K562 (cell line): ENCODE results near the gene UBA1. TPM values are rescaled to one million over a fixed set of nuclear protein-coding genes. Genes with fewer than 3 reads are reported as not detected.

Experiments
- ARNT ChIP-seq, 2 experiments: fragments of 450-650 bp; IDR thresholded peaks; 2 replicates each; pipeline ENCODE4 v1.6.1; 2016; ENCODE audit warnings: mild to moderate bottlenecking in 1 of 2
- EP300 ChIP-seq: IDR thresholded peaks from 2 replicates; pipeline ENCODE4 v1.6.1; 2012; ENCODE audit warnings: low read length, improper control_type of control experiment
- PHF8 ChIP-seq: fragments of 200-600 bp; sonication (generic); IDR thresholded peaks from 2 replicates; pipeline ENCODE4 v1.6.1; 2012; ENCODE audit warnings: mixed run types, mild to moderate bottlenecking, inconsistent platforms, low read length, moderate library complexity, borderline replicate concordance
- RAD51 ChIP-seq: fragments of 450-650 bp; IDR thresholded peaks from 2 replicates; pipeline ENCODE4 v1.7.1; 2016; ENCODE audit warnings: low read depth, mild to moderate bottlenecking, borderline replicate concordance
- REST ChIP-seq, 2 experiments: fragments of 450-650 bp; formaldehyde crosslinking in 1 of 2; IDR thresholded peaks; 2 replicates each; pipeline versions ENCODE4 v1.4.0 to v1.6.1; 2014 to 2020; ENCODE audit warnings: mild to moderate bottlenecking in 2 of 2, borderline replicate concordance in 1 of 2, low read depth in 1 of 2
- ZNF592 ChIP-seq: fragments of 450-650 bp; IDR thresholded peaks from 2 replicates; pipeline ENCODE4 v1.6.1; 2017; ENCODE audit warnings: antibody characterized with exemption, mild to moderate bottlenecking
- polyA plus RNA-seq, 8 experiments: library from polyadenylated mRNA; depleted of rRNA in 4 of 8; stranded (reverse) in 5 of 8; unstranded in 3 of 8; fragments of >200 nt; fragmentation: Nextera tagmentation in 2 of 8; fragmentation: Illumina TruSeq in 1 of 8; extraction: Ambion mirVana in 2 of 8; extraction: Trizol in 1 of 8; gene quantifications; 2 replicates each; pipeline versions ENCODE4 v1.2.1 to v1.2.3, GENCODE V29; 2011 to 2014; ENCODE audit warnings: inconsistent platforms in 1 of 8, missing spikeins in 1 of 8
- total RNA-seq, 7 experiments: library from RNA; depleted of rRNA in 6 of 7; stranded (reverse); fragments of >200 nt in 6 of 7; fragmentation: Illumina TruSeq in 2 of 7; extraction: Trizol in 2 of 7; gene quantifications; 2 replicates each; pipeline versions ENCODE4 v1.2.1 to v1.2.3, GENCODE V29; 2011 to 2021; ENCODE audit warnings: low replicate concordance in 1 of 7

Gene UBA1
- total and polyA plus RNA-seq, 9 of the 15 experiments (the other 6 are each of a cell fraction or from before 2014, with no cell fraction given) = 32.0 to 174 (median 93.6) TPM

GRCh38 chrX:47190445-47191269 lies 3.0 kb upstream of the UBA1 start (continued):
- TF ChIP-seq REST (IDR thresholded peaks at IDR 0.05; ENCODE audit: borderline replicate concordance) (no peak), REST (CRISPR knock-in tag; IDR thresholded peaks at IDR 0.05; ENCODE audit: low read depth) (no peak), ARNT (IDR thresholded peaks at IDR 0.05) (no peak), EP300 (no peak), RAD51 (no peak), ZNF592 (no peak), PHF8 (peak; percentile 36; the same call in 1 of the 2 replicates)
